HepG2 (cell line): ENCODE measurements around the gene EIF3A. TPM values are rescaled to one million over a fixed set of nuclear protein-coding genes. Genes with fewer than 3 reads are reported as not detected.

Source experiments
- ATAC-seq: fragments of 200-7000 bp; cut with Tn5 transposase; 3 replicates; pipeline ENCODE4 v1.9.1; 2020; ENCODE audit warnings: mild to moderate bottlenecking, moderate library complexity
- Bru-seq: library from RNA; stranded (reverse); fragments of 400-500 nt; gene quantifications from one replicate; lab custom pipeline; 2021; lab: Mats Ljungman, UMichigan
- BruChase-seq, 2 experiments: library from RNA; stranded (reverse); fragments of 400-500 nt; gene quantifications; one replicate each; lab custom pipeline; 2021; lab: Mats Ljungman, UMichigan
- BruUV-seq: library from RNA; stranded (reverse); fragments of 400-500 nt; replicated peaks from 2 replicates; lab custom pipeline; 2021; lab: Mats Ljungman, UMichigan
- CTCF ChIA-PET: fragments of 300-600 bp; formaldehyde crosslinking; extraction: SDS; loops from one replicate; lab custom pipeline; 2021; ENCODE audit warnings: low total read pairs, inconsistent platforms, low intra/inter-chr PET ratio; lab: Yijun Ruan, JAX
- POLR2A ChIA-PET: fragments of 350-600 bp; sonication (Branson Sonifier 250); formaldehyde crosslinking; loops from one replicate; lab custom pipeline; 2020; ENCODE audit warnings: antibody characterized with exemption, inconsistent platforms; lab: Yijun Ruan, JAX
- DNase-seq: peaks from one replicate; pipeline ENCODE4 v3.0.0-alpha.2; 2015; ENCODE audit warnings: low spot score
- FAIRE-seq: peaks from 3 replicates; lab custom pipeline; 2011; peaks lifted over from hg19 to GRCh38; lab: Jason Lieb, UNC
- H2AFZ ChIP-seq: one replicate; pipeline ENCODE4 v1.6.1; 2011; ENCODE audit warnings: low read length, inconsistent platforms
- H3K27ac ChIP-seq: fragments of 300-600 bp; 3 replicates; pipeline ENCODE4 v1.8.0; 2011; ENCODE audit warnings: mixed run types, mild to moderate bottlenecking, mixed read lengths, low read length, inconsistent platforms; ENCODE audit not compliant: insufficient read depth; ENCODE audit errors: extremely low read length
- H3K27me3 ChIP-seq, 2 experiments: fragments of 200-600 bp in 1 of 2; 2 replicates in 1 of 2; 3 replicates in 1 of 2; pipeline versions ENCODE4 v1.6.0 to v1.8.0; 2011; ENCODE audit warnings: low read length in 2 of 2, mild to moderate bottlenecking in 2 of 2, moderate library complexity in 2 of 2, inconsistent platforms in 1 of 2; ENCODE audit not compliant: insufficient read depth in 2 of 2, control insufficient read depth in 1 of 2
- H3K36me3 ChIP-seq, 2 experiments: fragments of 200-600 bp in 1 of 2; replicated peaks in 1 of 2; 2 replicates in 1 of 2; 3 replicates in 1 of 2; pipeline versions ENCODE4 v1.5.1 to v1.8.0; 2011; ENCODE audit warnings: low read length in 2 of 2, inconsistent platforms in 1 of 2; ENCODE audit not compliant: insufficient read depth in 2 of 2, control insufficient read depth in 1 of 2
- H3K4me1 ChIP-seq: 2 replicates; pipeline ENCODE4 v1.5.1; 2012; ENCODE audit warnings: low read length, inconsistent platforms; ENCODE audit not compliant: insufficient read depth
- H3K4me2 ChIP-seq: 2 replicates; pipeline ENCODE4 v1.6.0; 2011; ENCODE audit warnings: low read depth, low read length, inconsistent platforms
- H3K4me3 ChIP-seq, 3 experiments: fragments of 200-600 bp in 1 of 3; sonication (generic), shearing (Covaris generic) in 1 of 3; replicated peaks in 1 of 3; 2 replicates each; pipeline ENCODE4 v1.5.1; 2011 to 2016; ENCODE audit warnings: low read length in 3 of 3, inconsistent platforms in 2 of 3, low read depth in 2 of 3, mild to moderate bottlenecking in 2 of 3, control low read depth in 1 of 3, mixed read lengths in 1 of 3; ENCODE audit not compliant: insufficient read depth in 1 of 3
- H3K79me2 ChIP-seq: one replicate; pipeline ENCODE4 v1.6.1; 2011; ENCODE audit warnings: low read length, inconsistent platforms; ENCODE audit not compliant: insufficient read depth
- H3K9ac ChIP-seq: 2 replicates; pipeline ENCODE4 v1.6.0; 2011; ENCODE audit warnings: mild to moderate bottlenecking, low read depth, low read length, inconsistent platforms; ENCODE audit not compliant: insufficient read depth
- H3K9me3 ChIP-seq: 2 replicates; pipeline ENCODE4 v1.5.1; 2012; ENCODE audit warnings: mild to moderate bottlenecking, low read length
- H4K20me1 ChIP-seq: 2 replicates; pipeline ENCODE4 v1.6.0; 2011; ENCODE audit warnings: inconsistent platforms, mild to moderate bottlenecking, low read length, moderate library complexity; ENCODE audit not compliant: insufficient read depth
- AKAP8 ChIP-seq: sonication (generic); formaldehyde crosslinking; IDR thresholded peaks from 2 replicates; pipeline ENCODE4 v1.5.1; 2020; ENCODE audit warnings: mild to moderate bottlenecking, missing genetic modification reagents
- E2F2 ChIP-seq: sonication (generic); formaldehyde crosslinking; IDR thresholded peaks from 2 replicates; pipeline ENCODE4 v1.4.0; 2020; ENCODE audit warnings: missing genetic modification reagents, borderline replicate concordance
- MZF1 ChIP-seq: sonication (generic); formaldehyde crosslinking; IDR thresholded peaks from 2 replicates; pipeline ENCODE4 v1.8.1; 2023; ENCODE audit warnings: mild to moderate bottlenecking, missing genetic modification reagents, borderline replicate concordance
- REST ChIP-seq, 2 experiments: IDR thresholded peaks; 2 replicates each; pipeline ENCODE4 v1.6.1; 2011 to 2012; ENCODE audit warnings: low read length in 2 of 2, borderline replicate concordance in 1 of 2, low read depth in 1 of 2, mild to moderate bottlenecking in 1 of 2, moderate library complexity in 1 of 2
- SATB2 ChIP-seq: sonication (generic); formaldehyde crosslinking; IDR thresholded peaks from 2 replicates; pipeline ENCODE4 v1.5.0; 2020; ENCODE audit warnings: missing genetic modification reagents
- SIN3B ChIP-seq: fragments of 150-350 bp; IDR thresholded peaks from 2 replicates; pipeline ENCODE4 v1.6.1; 2014; ENCODE audit warnings: low read length
- ZNF136 ChIP-seq: sonication (generic); formaldehyde crosslinking; IDR thresholded peaks from 2 replicates; pipeline ENCODE4 v1.8.1; 2022; ENCODE audit warnings: low read depth, mild to moderate bottlenecking, moderate library complexity, missing genetic modification reagents
- ZNF234 ChIP-seq: sonication (generic); formaldehyde crosslinking; conservative IDR thresholded peaks from 2 replicates; pipeline ENCODE4 v1.5.1; 2020; ENCODE audit warnings: mild to moderate bottlenecking, missing genetic modification reagents
- ZSCAN21 ChIP-seq: sonication (generic); formaldehyde crosslinking; IDR thresholded peaks from 2 replicates; pipeline ENCODE4 v1.8.0; 2022; ENCODE audit warnings: mild to moderate bottlenecking, missing genetic modification reagents, moderate library complexity, borderline replicate concordance
- WGBS: methylation state at CpG from one replicate; pipeline ENCODE4 v1.1.6; 2017; ENCODE audit warnings: low lambda C conversion rate; 5-methylcytosine and 5-hydroxymethylcytosine counted together
- in situ Hi-C: cut with HindIII; loops from 2 replicates; pipeline ENCODE4 v1.10.0; 2017; ENCODE audit warnings: low pct_unique_long_range_greater_than_20kb; ENCODE audit not compliant: extremely low pct_ligation_motif_present
- intact Hi-C: fragments of 100-400 bp; cut with micrococcal nuclease; formaldehyde crosslinking; loops from one replicate; pipeline ENCODE4 v1.10.0; 2022; ENCODE audit not compliant: unreplicated experiment
- long read RNA-seq, 2 experiments: library from RNA in 1 of 2; library from polyadenylated mRNA in 1 of 2; stranded (forward) in 1 of 2; unstranded in 1 of 2; transcript quantifications; one replicate each; pipeline ENCODE4 v2.0.0, GENCODE V29; 2019 to 2022
- polyA minus RNA-seq, 3 experiments: library from RNA; depleted of rRNA, polyadenylated mRNA; stranded (reverse); fragments of >200 nt; gene quantifications; 2 replicates each; pipeline ENCODE4 v1.2.3, GENCODE V29; 2011; ENCODE audit warnings: low replicate concordance in 1 of 3
- polyA plus RNA-seq, 8 experiments: library from polyadenylated mRNA; depleted of rRNA in 3 of 8; stranded (reverse) in 7 of 8; unstranded in 1 of 8; fragments of >200 nt; fragmentation: Illumina TruSeq in 4 of 8; extraction: Trizol in 4 of 8; gene quantifications; 2 replicates each; pipeline versions ENCODE4 v1.2.1 to v1.2.3, GENCODE V29; 2011 to 2016; ENCODE audit warnings: low read depth in 4 of 8, missing spikeins in 1 of 8, mixed read lengths in 1 of 8; ENCODE audit not compliant: insufficient read depth in 1 of 8
- total RNA-seq, 5 experiments: library from RNA; depleted of rRNA; stranded (reverse); fragments of >200 nt; fragmentation: Illumina TruSeq; extraction: Trizol; gene quantifications; 2 replicates each; pipeline ENCODE4 v1.2.3, GENCODE V29; 2016; ENCODE audit warnings: low read depth in 1 of 5

The EIF3A gene
- total RNA-seq (2016; rRNA removed; fragmentation: Illumina TruSeq; extraction: Trizol) = 117 and 168 TPM in 2 replicates
- 7.3 and 9.3 TPM in 2 replicates for total RNA-seq (2016; cell fraction: cytosol; rRNA removed; fragmentation: Illumina TruSeq; extraction: Trizol; ENCODE audit: low read depth)
- 115 and 148 TPM in 2 replicates for total RNA-seq (2016; cell fraction: insoluble cytoplasmic fraction; rRNA removed; fragmentation: Illumina TruSeq; extraction: Trizol)
- 23.1 and 23.6 TPM in 2 replicates for total RNA-seq (2016; cell fraction: membrane; rRNA removed; fragmentation: Illumina TruSeq; extraction: Trizol)
- 102 and 106 TPM in 2 replicates for total RNA-seq (2016; cell fraction: nucleus; rRNA removed; fragmentation: Illumina TruSeq; extraction: Trizol)
- 25.6 and 28.3 TPM in 2 replicates for polyA plus RNA-seq (2011; rRNA removed)
- 15.4 and 25.4 TPM in 2 replicates for polyA plus RNA-seq (2011; cell fraction: cytosol; rRNA removed)
- polyA plus RNA-seq (2011; cell fraction: nucleus; rRNA removed) = 26.1 and 34.0 TPM in 2 replicates
- 86.7 and 95.1 TPM in 2 replicates for polyA plus RNA-seq (2012)
- 2.7 and 3.3 TPM in 2 replicates for polyA plus RNA-seq (2016; cell fraction: cytosol; fragmentation: Illumina TruSeq; extraction: Trizol; ENCODE audit: low read depth)
- 125 and 133 TPM in 2 replicates for polyA plus RNA-seq (2016; cell fraction: insoluble cytoplasmic fraction; fragmentation: Illumina TruSeq; extraction: Trizol; ENCODE audit: low read depth)
- polyA plus RNA-seq (2016; cell fraction: membrane; fragmentation: Illumina TruSeq; extraction: Trizol; ENCODE audit: low read depth) = 6.3 and 7.4 TPM in 2 replicates
- polyA plus RNA-seq (2016; cell fraction: nucleus; fragmentation: Illumina TruSeq; extraction: Trizol; ENCODE audit: insufficient read depth, low read depth) = 107 and 120 TPM in 2 replicates
- 42.9 and 64.9 TPM in 2 replicates for polyA minus RNA-seq (2011; rRNA and poly(A)+ RNA removed; ENCODE audit: low replicate concordance)
- 60.5 and 73.1 TPM in 2 replicates for polyA minus RNA-seq (2011; cell fraction: cytosol; rRNA and poly(A)+ RNA removed)
- polyA minus RNA-seq (2011; cell fraction: nucleus; rRNA and poly(A)+ RNA removed) = 107 and 117 TPM in 2 replicates
- percentile 98 among the genes with signal in this experiment for Bru-seq, nascent RNA
- BruChase-seq, experiment 1, labeled RNA remaining after a 6-hour chase = percentile 99 among the genes with signal in this experiment
- BruChase-seq, experiment 2, labeled RNA remaining after a 2-hour chase = percentile 98 among the genes with signal in this experiment
- long read RNA-seq, experiment 1, full-length matches to known transcripts = 3 of 87 reads
- long read RNA-seq, experiment 1, partial matches to known transcripts = 79 of 87 reads
- long read RNA-seq, experiment 1, other reads (novel, unspliced or antisense) = 5 of 87 reads
- long read RNA-seq, experiment 2, full-length matches to known transcripts = 1 of 142 reads
- long read RNA-seq, experiment 2, partial matches to known transcripts = 39 of 142 reads
- long read RNA-seq, experiment 2, other reads (novel, unspliced or antisense) = 102 of 142 reads

DNA sequence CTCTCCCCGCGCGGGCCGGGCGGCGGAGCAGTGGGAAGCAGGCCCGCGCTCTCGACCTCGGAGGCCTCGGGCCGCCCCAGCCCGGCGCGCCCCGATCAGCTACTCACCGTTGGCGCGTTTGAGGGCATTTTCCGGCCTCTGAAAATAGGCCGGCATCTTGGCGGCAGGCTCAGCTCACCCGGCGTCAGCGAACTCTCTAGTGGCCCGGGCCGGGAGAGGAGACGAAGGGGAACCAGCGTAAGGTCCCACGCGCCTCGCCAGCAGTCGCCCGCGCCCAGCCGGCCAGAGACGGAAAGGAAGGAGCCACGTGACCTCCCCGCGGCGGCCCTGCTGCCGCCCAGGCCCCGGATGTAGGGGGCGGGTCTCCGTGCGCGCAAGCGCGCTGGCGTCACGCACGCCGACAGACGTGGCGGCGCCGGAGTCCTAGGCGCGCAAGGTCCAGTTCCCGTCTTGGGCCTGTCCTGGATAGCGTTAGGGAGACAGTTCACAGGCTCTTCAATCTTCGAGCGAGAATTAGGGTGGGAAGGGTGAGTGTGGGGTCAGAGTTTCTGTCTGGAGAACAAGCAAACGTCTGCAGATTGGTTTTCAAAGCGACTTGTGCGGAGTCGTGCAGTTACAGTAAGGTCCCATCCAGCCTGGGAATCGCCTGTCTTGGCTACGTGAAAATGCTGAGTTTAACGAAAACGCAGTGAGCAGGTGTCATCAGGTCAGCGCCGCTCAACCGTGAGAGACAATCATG lies at the start of gene EIF3A:
Gene EIF3A, minus strand, starts transcription at position 297 of the 739 bp plus-strand sequence. Its CDS starts 141 bp downstream, at position 156.
- POLR2A ChIA-PET = interaction anchor here (0.6 to 3.3 kb wide), 9 partner anchors 15 to 85 kb away, joined by 3 to 26 read pairs (median 5); partner anchors contain the start of genes DENND10, NANOS1 and SFXN4
- CTCF ChIA-PET = no interaction called here
- H3K4me1 ChIP-seq = peaks cover 53% of the 10 kb centered on the region
- no TSS peak for BruUV-seq
- intact Hi-C loops = loop anchor here (2.0 to 10.0 kb wide), 2 partner anchors 40 to 94 kb away; partner anchors contain the start of gene PRDX3
- H4K20me1 ChIP-seq = peaks cover 43% of the 10 kb centered on the region
- peak within 1 kb of the TSS; percentile 95 for H3K9ac ChIP-seq
- H2AFZ ChIP-seq = no peak within 1 kb of the TSS
- H3K4me3 ChIP-seq = peak within 1 kb of the TSS; percentile 79 to 99 (median 90)
- under 1% methylated on average over 14 of the region's 74 CpGs for WGBS
- no peaks in the 10 kb centered on the region; a peak in 1 of 5 replicates for H3K27me3 ChIP-seq
- H3K36me3 ChIP-seq = no peaks in the 10 kb centered on the region; a peak in 2 of 5 replicates
- DNase-seq (peak; percentile 82), FAIRE-seq (peak; percentile 34), ATAC-seq (peak; percentile 91)
- H3K9me3 ChIP-seq = no peaks in the 10 kb centered on the region
- peak within 1 kb of the TSS; percentile 83 for H3K4me2 ChIP-seq
- H3K27ac ChIP-seq = peak within 1 kb of the TSS; percentile 94
- peaks cover 56% of the 10 kb centered on the region for H3K79me2 ChIP-seq
- in situ Hi-C loops = no loop called here
- TF ChIP-seq ZNF234 (CRISPR knock-in tag) (no peak), MZF1 (CRISPR knock-in tag) (no peak), E2F2 (no peak), REST (IDR thresholded peaks at IDR 0.05; ENCODE audit: borderline replicate concordance in 1 of 2, low read depth in 1 of 2, low read length in 2 of 2) (no peak; a peak in 1 of 4 replicates), SATB2 (CRISPR knock-in tag) (no peak), AKAP8 (no peak), ZNF136 (CRISPR knock-in tag) (no peak), SIN3B (no peak), ZSCAN21 (CRISPR knock-in tag) (peak; percentile 41; the same call in 1 of the 2 replicates)
